HepG2 (cell line): Measurements from ENCODE around the gene AFTPH. TPM values are rescaled to one million over a fixed set of nuclear protein-coding genes. Genes with fewer than 3 reads are reported as not detected.

Source experiments
- DPF2 ChIP-seq: sonication (generic); formaldehyde crosslinking; IDR thresholded peaks from 2 replicates; pipeline ENCODE4 v1.4.0; 2020; ENCODE audit warnings: mild to moderate bottlenecking, low read depth, missing genetic modification reagents, borderline replicate concordance
- GABPA ChIP-seq, 2 experiments: IDR thresholded peaks; 2 replicates each; pipeline ENCODE4 v1.6.1; 2011 to 2016; ENCODE audit warnings: low read depth in 2 of 2, low read length in 1 of 2, missing biosample characterization in 1 of 2, missing genetic modification characterization in 1 of 2
- GATAD2A ChIP-seq: IDR thresholded peaks from 2 replicates; pipeline ENCODE4 v1.6.1; 2016
- KAT8 ChIP-seq: IDR thresholded peaks from 2 replicates; pipeline ENCODE4 v1.6.1; 2016; ENCODE audit warnings: missing genetic modification reagents, missing compliant biosample characterization
- KLF16 ChIP-seq, 2 experiments: sonication (generic) in 1 of 2; formaldehyde crosslinking in 1 of 2; IDR thresholded peaks; 2 replicates each; pipeline versions ENCODE4 v1.6.1 to v1.8.0; 2016 to 2023; ENCODE audit warnings: missing genetic modification reagents in 2 of 2, missing compliant biosample characterization in 1 of 2
- MLX ChIP-seq: IDR thresholded peaks from 2 replicates; pipeline ENCODE4 v1.6.1; 2016
- NCOR1 ChIP-seq: fragments of 200-600 bp; sonication (generic); IDR thresholded peaks from 2 replicates; pipeline ENCODE4 v1.7.0; 2017; ENCODE audit warnings: antibody characterized with exemption, low read length, borderline replicate concordance
- PAF1 ChIP-seq: IDR thresholded peaks from 2 replicates; pipeline ENCODE4 v1.6.1; 2016; ENCODE audit warnings: missing genetic modification reagents, missing compliant biosample characterization
- SMAD1 ChIP-seq: sonication (generic); formaldehyde crosslinking; IDR thresholded peaks from 2 replicates; pipeline ENCODE4 v1.4.0; 2020; ENCODE audit warnings: missing genetic modification reagents, low read depth, mild to moderate bottlenecking, borderline replicate concordance
- TGIF2 ChIP-seq: IDR thresholded peaks from 2 replicates; pipeline ENCODE4 v1.6.1; 2016; ENCODE audit warnings: control low read depth, missing compliant biosample characterization
- ZNF281 ChIP-seq: sonication (generic); formaldehyde crosslinking; IDR thresholded peaks from 2 replicates; pipeline ENCODE4 v1.4.0; 2020; ENCODE audit warnings: missing genetic modification reagents, borderline replicate concordance
- ZNF318 ChIP-seq: sonication (generic); formaldehyde crosslinking; IDR thresholded peaks from 2 replicates; pipeline ENCODE4 v1.4.0; 2020; ENCODE audit warnings: mild to moderate bottlenecking, missing genetic modification reagents
- ZNF343 ChIP-seq: sonication (generic); formaldehyde crosslinking; IDR thresholded peaks from 2 replicates; pipeline ENCODE4 v1.4.0; 2020; ENCODE audit warnings: mild to moderate bottlenecking, missing genetic modification reagents
- ZNF512 ChIP-seq: sonication (generic); formaldehyde crosslinking; IDR thresholded peaks from 2 replicates; pipeline ENCODE4 v1.4.0; 2020; ENCODE audit warnings: mild to moderate bottlenecking, missing genetic modification reagents
- ZNF550 ChIP-seq: sonication (generic); formaldehyde crosslinking; IDR thresholded peaks from 2 replicates; pipeline ENCODE4 v1.4.0; 2020; ENCODE audit warnings: mild to moderate bottlenecking, missing genetic modification reagents, borderline replicate concordance
- polyA plus RNA-seq, 8 experiments: library from polyadenylated mRNA; depleted of rRNA in 3 of 8; stranded (reverse) in 7 of 8; unstranded in 1 of 8; fragments of >200 nt; fragmentation: Illumina TruSeq in 4 of 8; extraction: Trizol in 4 of 8; gene quantifications; 2 replicates each; pipeline versions ENCODE4 v1.2.1 to v1.2.3, GENCODE V29; 2011 to 2016; ENCODE audit warnings: low read depth in 4 of 8, missing spikeins in 1 of 8, mixed read lengths in 1 of 8; ENCODE audit not compliant: insufficient read depth in 1 of 8
- total RNA-seq, 5 experiments: library from RNA; depleted of rRNA; stranded (reverse); fragments of >200 nt; fragmentation: Illumina TruSeq; extraction: Trizol; gene quantifications; 2 replicates each; pipeline ENCODE4 v1.2.3, GENCODE V29; 2016; ENCODE audit warnings: low read depth in 1 of 5

AFTPH gene
- total and polyA plus RNA-seq, 2 of the 13 experiments (the other 11 are each of a cell fraction or from before 2014, with no cell fraction given) = 27.5 to 36.8 TPM

GRCh38 chr2:64516651-64517510 lies 7.2 kb upstream of the AFTPH start (continued):
- TF ChIP-seq ZNF318 (CRISPR knock-in tag) (no peak), GATAD2A (CRISPR knock-in tag) (peak; percentile 88), PAF1 (CRISPR knock-in tag) (no peak), MLX (CRISPR knock-in tag) (no peak), KAT8 (CRISPR knock-in tag) (no peak), ZNF550 (CRISPR knock-in tag) (no peak), ZNF512 (no peak), SMAD1 (CRISPR knock-in tag) (no peak), TGIF2 (CRISPR knock-in tag) (no peak), GABPA (IDR thresholded peaks at IDR 0.05; ENCODE audit: low read depth, low read length) (no peak), GABPA (CRISPR knock-in tag; IDR thresholded peaks at IDR 0.05; ENCODE audit: low read depth) (no peak), KLF16 (CRISPR knock-in tag; IDR thresholded peaks at IDR 0.05) (peak in 1 of 2 experiments; percentile 65; a peak in 1 of 4 replicates), ZNF281 (CRISPR knock-in tag) (peak; percentile 97), NCOR1 (peak; percentile 17; the same call in 1 of the 2 replicates), ZNF343 (CRISPR knock-in tag) (no peak), DPF2 (CRISPR knock-in tag) (no peak)
